Measurements from ENCODE around the gene PRUNE2.
"Not testable (repeated sequence)": the region's sequence is repeated elsewhere in the genome, so short reads cannot be mapped to it uniquely, and the experiment has no call there.

PRUNE2 gene, protein sequence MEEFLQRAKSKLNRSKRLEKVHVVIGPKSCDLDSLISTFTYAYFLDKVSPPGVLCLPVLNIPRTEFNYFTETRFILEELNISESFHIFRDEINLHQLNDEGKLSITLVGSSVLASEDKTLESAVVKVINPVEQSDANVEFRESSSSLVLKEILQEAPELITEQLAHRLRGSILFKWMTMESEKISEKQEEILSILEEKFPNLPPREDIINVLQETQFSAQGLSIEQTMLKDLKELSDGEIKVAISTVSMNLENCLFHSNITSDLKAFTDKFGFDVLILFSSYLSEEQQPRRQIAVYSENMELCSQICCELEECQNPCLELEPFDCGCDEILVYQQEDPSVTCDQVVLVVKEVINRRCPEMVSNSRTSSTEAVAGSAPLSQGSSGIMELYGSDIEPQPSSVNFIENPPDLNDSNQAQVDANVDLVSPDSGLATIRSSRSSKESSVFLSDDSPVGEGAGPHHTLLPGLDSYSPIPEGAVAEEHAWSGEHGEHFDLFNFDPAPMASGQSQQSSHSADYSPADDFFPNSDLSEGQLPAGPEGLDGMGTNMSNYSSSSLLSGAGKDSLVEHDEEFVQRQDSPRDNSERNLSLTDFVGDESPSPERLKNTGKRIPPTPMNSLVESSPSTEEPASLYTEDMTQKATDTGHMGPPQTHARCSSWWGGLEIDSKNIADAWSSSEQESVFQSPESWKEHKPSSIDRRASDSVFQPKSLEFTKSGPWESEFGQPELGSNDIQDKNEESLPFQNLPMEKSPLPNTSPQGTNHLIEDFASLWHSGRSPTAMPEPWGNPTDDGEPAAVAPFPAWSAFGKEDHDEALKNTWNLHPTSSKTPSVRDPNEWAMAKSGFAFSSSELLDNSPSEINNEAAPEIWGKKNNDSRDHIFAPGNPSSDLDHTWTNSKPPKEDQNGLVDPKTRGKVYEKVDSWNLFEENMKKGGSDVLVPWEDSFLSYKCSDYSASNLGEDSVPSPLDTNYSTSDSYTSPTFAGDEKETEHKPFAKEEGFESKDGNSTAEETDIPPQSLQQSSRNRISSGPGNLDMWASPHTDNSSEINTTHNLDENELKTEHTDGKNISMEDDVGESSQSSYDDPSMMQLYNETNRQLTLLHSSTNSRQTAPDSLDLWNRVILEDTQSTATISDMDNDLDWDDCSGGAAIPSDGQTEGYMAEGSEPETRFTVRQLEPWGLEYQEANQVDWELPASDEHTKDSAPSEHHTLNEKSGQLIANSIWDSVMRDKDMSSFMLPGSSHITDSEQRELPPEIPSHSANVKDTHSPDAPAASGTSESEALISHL (N-terminal part only)

DNA sequence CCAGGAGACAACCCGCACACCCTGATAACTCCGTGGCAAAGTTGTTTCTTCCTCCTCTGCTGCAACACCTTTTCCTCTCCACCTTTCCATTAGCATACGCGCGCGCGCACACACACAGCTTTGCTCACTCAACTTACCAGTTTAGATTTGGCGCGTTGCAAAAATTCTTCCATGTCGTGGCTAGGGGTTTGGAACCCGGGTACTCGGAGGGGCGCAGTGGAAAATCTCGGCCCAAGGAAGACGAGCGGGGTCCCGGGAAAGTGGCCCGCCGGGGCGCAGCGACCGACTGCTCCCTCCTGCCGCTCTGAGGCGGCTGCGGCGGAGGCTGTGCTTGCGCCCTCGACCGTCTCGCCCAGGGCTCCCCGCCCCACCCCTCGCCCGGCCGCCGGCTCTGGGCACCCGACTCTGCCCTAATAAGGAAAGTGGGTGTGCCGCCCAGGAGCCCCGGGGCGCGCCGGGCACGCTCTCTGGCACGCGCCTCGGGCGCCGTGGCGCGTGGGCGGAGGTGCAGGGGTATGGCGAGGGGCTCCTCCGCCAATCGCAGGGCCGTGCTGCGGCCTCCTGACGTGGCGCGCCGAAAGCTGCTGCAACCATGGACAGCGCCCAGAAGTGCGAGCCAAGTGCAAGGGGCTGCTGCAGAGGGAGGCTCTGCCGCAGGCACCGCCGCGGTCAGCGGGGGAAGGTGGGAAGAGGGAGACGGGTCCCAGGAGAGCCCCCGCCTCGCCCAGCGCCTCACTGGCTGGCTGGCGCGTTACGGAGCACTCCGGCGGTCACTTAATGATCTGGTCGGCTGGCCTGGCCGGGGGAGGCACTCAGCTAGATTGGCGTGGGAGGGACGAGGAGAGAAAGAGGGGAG, at the start of gene PRUNE2:
Gene PRUNE2, minus strand, starts transcription at position 324 of the 856 bp plus-strand sequence. Its CDS starts 151 bp downstream, at position 173.
- DNase-seq (ENCODE audit: extremely low spot score) = peak; percentile 85
- ChIA-PET CTCF (interaction anchor here (0.5 kb wide), 1 partner anchor 40 kb away, joined by 4 read pairs; no protein-coding TSS in a partner anchor), POLR2A (no interaction called here)
- TF ChIP-seq TARDBP (IDR thresholded peaks at IDR 0.05) (no peak), LEF1 (IDR thresholded peaks at IDR 0.05; ENCODE audit: borderline replicate concordance) (no peak), L3MBTL2 (conservative IDR thresholded peaks at IDR 0.05) (peak; percentile 66)

GRCh38 chr9:76955406-76955805, 49.5 kb upstream of the PRUNE2 start:
- DNase-seq (ENCODE audit: extremely low spot score); POLR2A ChIA-PET; CTCF ChIA-PET: not testable (repeated sequence)

GRCh38 chr9:76949865-76950264, 44.0 kb upstream of the PRUNE2 start:
- no peak for DNase-seq (ENCODE audit: extremely low spot score)
- CTCF ChIA-PET = no interaction called here
- POLR2A ChIA-PET = no interaction called here
- TF ChIP-seq FOXA1 (IDR thresholded peaks at IDR 0.05) (no peak), ELF4 (IDR thresholded peaks at IDR 0.05) (no peak), HDGF (IDR thresholded peaks at IDR 0.05; ENCODE audit: borderline replicate concordance) (no peak)

DNA sequence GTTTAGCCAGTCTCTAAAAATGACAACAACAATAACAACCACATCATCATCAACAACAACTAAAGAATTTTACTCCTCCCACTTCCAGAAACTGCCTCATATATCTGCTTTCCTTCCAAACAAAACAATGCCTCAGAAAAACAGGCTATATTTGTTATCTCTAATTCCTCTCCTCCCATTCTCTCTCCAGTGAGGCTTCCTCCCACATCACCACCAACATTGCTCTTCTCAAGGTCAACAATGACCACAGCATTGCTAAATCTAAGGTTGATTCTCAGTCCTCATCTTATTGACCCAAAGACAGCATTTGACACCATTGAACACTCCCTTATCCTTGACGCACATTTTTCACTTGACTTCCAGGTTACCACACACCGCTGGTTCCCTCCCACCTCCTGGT, 38.1 kb upstream of the PRUNE2 start:
- TF ChIP-seq LEF1 (IDR thresholded peaks at IDR 0.05; ENCODE audit: borderline replicate concordance) = no peak
- no peak for TF ChIP-seq FOXK2 (IDR thresholded peaks at IDR 0.05)
- TF ChIP-seq TARDBP (IDR thresholded peaks at IDR 0.05) = no peak
- TF ChIP-seq, protein P1, sequence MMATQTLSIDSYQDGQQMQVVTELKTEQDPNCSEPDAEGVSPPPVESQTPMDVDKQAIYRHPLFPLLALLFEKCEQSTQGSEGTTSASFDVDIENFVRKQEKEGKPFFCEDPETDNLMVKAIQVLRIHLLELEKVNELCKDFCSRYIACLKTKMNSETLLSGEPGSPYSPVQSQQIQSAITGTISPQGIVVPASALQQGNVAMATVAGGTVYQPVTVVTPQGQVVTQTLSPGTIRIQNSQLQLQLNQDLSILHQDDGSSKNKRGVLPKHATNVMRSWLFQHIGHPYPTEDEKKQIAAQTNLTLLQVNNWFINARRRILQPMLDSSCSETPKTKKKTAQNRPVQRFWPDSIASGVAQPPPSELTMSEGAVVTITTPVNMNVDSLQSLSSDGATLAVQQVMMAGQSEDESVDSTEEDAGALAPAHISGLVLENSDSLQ (IDR thresholded peaks at IDR 0.05) = no peak
- no peak for TF ChIP-seq BHLHE40 (IDR thresholded peaks at IDR 0.05; ENCODE audit: borderline replicate concordance)
- TF ChIP-seq FOXM1 (IDR thresholded peaks at IDR 0.05; ENCODE audit: borderline replicate concordance) = no peak
- TF ChIP-seq ARNT (IDR thresholded peaks at IDR 0.05) = no peak
- no peak for TF ChIP-seq L3MBTL2 (conservative IDR thresholded peaks at IDR 0.05)
- TF ChIP-seq NFRKB (IDR thresholded peaks at IDR 0.05) = no peak
- no peak for TF ChIP-seq SP1 (IDR thresholded peaks at IDR 0.05)
- TF ChIP-seq ELF4 (IDR thresholded peaks at IDR 0.05) = no peak
- ChIA-PET CTCF (no interaction called here), POLR2A (no interaction called here)
- no peak for DNase-seq (ENCODE audit: extremely low spot score)

DNA sequence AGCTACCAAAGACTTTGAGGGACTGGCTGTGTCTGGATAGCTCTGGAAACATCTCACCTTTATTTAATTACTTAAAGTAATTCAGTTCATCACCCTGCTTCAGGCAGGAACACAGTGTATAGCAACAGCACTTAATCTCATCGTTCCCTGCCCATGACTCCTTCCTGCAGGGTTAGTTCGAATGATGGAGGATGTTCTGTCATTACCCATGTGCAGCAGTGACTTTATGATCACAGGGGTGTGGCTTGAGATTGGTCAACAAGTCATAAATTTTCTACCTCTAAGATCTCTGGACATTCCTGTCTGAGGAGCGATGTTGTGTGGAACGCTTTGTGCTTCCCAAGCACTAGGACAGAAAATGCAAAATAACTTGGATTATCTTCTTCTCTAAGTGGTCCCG, 37.1 kb upstream of the PRUNE2 start:
- DNase-seq (ENCODE audit: extremely low spot score) = no peak
- ChIA-PET CTCF (no interaction called here), POLR2A (no interaction called here)
- TF ChIP-seq, protein P1 (IDR thresholded peaks at IDR 0.05) = no peak
- no peak for TF ChIP-seq BHLHE40 (IDR thresholded peaks at IDR 0.05; ENCODE audit: borderline replicate concordance)
- no peak for TF ChIP-seq CTBP1 (IDR thresholded peaks at IDR 0.05; ENCODE audit: borderline replicate concordance)
- no peak for TF ChIP-seq FOXK2 (IDR thresholded peaks at IDR 0.05)
- no peak for TF ChIP-seq ELF4 (IDR thresholded peaks at IDR 0.05)
- TF ChIP-seq LEF1 (IDR thresholded peaks at IDR 0.05; ENCODE audit: borderline replicate concordance) = no peak
- TF ChIP-seq L3MBTL2 (conservative IDR thresholded peaks at IDR 0.05) = no peak
- TF ChIP-seq SP1 (IDR thresholded peaks at IDR 0.05) = no peak
- TF ChIP-seq TARDBP (IDR thresholded peaks at IDR 0.05) = no peak
- TF ChIP-seq SUZ12 (IDR thresholded peaks at IDR 0.05) = no peak
- no peak for TF ChIP-seq NFRKB (IDR thresholded peaks at IDR 0.05)

DNA sequence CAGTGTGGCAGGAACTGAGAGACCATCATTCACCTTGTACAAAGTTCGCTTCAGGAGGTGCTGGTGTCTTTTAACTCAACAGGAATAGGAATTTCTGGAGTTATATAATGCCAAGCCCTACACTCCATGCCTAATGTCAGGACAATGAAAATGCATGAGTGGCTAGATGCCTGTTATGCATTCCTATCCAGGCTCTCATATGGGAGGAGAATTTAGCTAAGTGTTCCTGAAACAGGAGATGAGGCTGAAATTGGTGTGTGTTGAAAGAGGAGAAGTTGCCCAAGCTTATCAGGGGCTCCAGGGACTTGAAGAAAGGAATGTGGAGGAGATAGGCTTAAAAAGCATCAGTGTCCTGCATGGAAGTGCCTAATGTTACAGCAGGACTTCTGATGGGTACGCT, 26.8 kb upstream of the PRUNE2 start:
- ChIA-PET CTCF (no interaction called here), POLR2A (no interaction called here)
- TF ChIP-seq HDGF (IDR thresholded peaks at IDR 0.05; ENCODE audit: borderline replicate concordance) (no peak), TARDBP (IDR thresholded peaks at IDR 0.05) (no peak), NFRKB (IDR thresholded peaks at IDR 0.05) (no peak), L3MBTL2 (conservative IDR thresholded peaks at IDR 0.05) (no peak), ARNT (IDR thresholded peaks at IDR 0.05) (no peak), BHLHE40 (IDR thresholded peaks at IDR 0.05; ENCODE audit: borderline replicate concordance) (no peak), ELF4 (IDR thresholded peaks at IDR 0.05) (no peak), ZNF384 (IDR thresholded peaks at IDR 0.05) (no peak), FOXK2 (IDR thresholded peaks at IDR 0.05) (no peak), LEF1 (IDR thresholded peaks at IDR 0.05; ENCODE audit: borderline replicate concordance) (no peak), FOXM1 (IDR thresholded peaks at IDR 0.05; ENCODE audit: borderline replicate concordance) (no peak), SUZ12 (IDR thresholded peaks at IDR 0.05) (no peak), CTBP1 (IDR thresholded peaks at IDR 0.05; ENCODE audit: borderline replicate concordance) (no peak), SP1 (IDR thresholded peaks at IDR 0.05) (no peak), FOXA1 (IDR thresholded peaks at IDR 0.05) (no peak)
- TF ChIP-seq, protein P1 (IDR thresholded peaks at IDR 0.05) = no peak
- DNase-seq (ENCODE audit: extremely low spot score) = no peak

All from HEK293T (cell line).